GM18499 (cell line): ENCODE data around the gene EIF5.
"Not testable (repeated sequence)": the region's sequence is repeated elsewhere in the genome, so short reads cannot be mapped to it uniquely, and the experiment has no call there.

Source experiments
- ATAC-seq: cut with Tn5 transposase; IDR thresholded peaks from one replicate; pipeline ENCODE4 v1.9.1; 2021; ENCODE audit warnings: moderate number of reproducible peaks; ENCODE audit not compliant: insufficient read depth, unreplicated experiment

The EIF5 gene

DNA sequence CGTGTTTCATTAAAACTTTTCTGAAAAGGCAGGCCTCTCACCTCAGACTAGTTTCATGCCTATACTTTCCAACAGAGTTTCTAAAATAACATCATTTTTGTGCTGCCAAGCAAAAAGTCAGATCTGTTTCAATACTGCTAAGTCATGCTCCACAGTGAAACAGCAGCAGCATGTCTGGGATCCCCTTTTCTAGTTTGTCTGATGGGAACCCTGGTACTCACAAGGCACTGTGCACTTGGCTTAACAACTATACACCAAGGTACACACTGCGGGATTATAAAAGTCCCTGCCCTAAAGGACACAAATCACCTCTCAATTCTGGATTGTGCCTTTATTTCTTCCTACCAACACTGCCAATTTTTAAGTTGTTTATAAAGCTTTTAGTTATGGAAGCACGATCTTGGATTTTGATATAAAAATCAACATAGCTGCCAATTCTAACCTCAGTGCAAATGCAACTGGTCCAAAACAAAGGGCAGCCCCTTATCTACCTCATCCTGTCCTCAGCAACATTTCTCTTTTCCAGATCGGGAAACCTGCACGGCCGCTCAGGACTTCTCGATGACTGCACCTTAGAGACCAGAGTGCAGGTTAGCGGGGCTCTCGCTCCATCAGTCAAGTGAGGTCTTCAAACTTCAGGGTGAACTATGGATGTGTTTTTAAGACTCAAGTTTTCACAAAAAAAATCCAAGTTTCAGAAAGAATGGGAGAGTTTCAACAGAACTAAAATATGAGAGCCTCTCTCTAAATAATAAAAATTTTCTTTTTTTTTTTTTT lies 1.7 kb upstream of the EIF5 start:
- ATAC-seq: no peak

DNA sequence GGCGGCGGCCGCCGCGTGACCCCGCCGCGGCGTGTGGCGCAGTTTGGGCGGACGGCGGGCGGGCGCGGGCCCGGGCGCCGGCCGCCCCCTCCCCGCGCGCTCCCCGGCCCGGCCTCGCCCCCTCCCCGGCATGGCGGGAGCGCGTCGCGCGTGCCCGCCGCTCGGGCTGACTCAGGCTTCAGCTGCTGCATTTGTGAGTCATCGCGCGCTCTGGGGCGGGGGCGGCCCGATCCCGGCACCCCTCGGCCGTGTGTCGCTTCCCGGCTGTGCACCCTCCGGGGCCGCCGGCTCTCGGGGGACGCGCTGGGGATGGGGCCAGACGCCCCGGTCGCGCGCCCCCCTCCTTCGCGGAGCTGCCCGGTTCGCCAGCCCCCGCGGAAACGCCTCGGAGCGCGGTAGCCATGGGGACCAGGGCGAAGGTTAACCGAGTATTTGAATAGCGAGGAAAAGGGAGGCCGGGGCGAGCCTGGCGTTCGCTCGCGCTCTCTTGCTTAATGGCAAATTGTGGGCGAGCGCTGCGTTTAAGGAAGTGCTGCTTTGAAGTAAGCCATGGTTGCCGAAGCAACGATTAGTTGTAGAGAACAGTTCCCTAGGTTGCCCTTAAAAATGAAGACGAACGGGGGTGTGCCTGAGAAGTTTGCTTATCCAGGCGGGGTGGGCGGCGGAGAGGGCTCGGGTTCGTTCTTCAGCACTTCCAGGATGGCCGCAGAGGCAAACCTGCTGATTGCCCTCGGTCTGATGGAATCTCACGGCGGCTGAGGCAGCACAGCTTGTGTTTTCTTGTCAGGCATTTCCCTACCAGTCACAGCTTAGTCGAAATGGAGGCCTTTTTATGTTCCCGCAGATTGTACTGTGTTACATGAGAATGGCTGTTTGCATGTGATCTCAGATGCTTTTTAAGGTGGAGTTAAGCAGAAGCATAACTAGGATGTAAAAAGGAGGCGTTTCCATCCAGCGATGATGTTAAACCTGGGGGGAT lies 896 bp downstream of the EIF5 start:
- no peak for ATAC-seq

DNA sequence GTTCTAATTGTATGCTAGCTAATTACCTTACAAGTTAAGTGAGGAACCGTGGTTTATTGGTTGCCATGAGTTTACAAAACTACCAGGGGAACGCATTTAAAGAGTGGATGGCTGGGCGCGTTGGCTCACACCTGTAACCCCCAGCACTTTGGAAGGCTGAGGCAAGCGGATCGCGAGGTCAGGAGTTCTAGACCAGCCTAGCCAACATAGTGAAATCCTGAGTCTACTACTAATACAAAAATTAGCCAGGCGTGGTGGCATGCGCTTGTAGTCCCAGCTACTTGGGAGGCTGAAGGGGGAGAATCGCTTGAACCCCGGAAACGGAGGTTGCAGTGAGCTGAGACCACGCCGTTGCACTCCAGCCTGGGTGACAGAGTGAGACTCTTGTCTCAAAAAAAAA lies 2.2 kb downstream of the EIF5 start:
- no peak for ATAC-seq

DNA sequence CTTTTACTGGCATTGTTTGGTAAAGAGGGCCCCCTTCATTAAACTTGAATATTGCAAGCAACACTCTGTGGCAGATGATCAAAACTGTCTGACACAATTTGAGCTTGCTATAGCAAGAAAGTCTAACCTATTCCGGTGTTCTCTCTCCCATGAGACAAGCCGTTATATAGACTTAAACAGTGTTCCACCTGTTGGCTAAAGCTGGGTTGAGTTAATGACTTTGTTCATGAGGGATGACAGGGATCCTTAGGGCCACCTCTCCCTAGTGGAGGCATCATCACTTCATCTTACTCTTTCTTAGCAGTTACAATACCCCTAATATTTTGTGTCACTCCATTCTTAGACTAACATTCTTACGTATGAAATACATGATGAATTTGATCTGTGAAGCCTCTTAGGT lies 3.8 kb downstream of the EIF5 start:
- no peak for ATAC-seq

DNA sequence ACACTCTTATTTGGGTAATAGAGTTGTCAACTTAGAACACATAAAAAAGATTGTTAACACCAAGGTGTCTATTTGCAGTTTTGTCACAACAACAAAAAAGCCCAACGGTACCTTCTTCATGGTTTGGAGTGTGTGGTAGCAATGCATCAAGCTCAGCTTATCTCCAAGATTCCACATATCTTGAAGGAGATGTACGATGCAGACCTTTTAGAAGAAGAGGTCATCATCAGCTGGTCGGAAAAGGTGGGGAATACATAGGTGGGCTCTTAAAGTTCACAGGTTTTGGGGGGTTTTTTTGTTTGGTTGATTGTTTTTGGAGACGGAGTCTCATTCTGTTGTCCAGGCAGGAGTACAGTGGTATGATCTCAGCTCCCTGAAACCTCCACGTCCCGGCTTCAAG lies 5.5 kb downstream of the EIF5 start:
- no peak for ATAC-seq

DNA sequence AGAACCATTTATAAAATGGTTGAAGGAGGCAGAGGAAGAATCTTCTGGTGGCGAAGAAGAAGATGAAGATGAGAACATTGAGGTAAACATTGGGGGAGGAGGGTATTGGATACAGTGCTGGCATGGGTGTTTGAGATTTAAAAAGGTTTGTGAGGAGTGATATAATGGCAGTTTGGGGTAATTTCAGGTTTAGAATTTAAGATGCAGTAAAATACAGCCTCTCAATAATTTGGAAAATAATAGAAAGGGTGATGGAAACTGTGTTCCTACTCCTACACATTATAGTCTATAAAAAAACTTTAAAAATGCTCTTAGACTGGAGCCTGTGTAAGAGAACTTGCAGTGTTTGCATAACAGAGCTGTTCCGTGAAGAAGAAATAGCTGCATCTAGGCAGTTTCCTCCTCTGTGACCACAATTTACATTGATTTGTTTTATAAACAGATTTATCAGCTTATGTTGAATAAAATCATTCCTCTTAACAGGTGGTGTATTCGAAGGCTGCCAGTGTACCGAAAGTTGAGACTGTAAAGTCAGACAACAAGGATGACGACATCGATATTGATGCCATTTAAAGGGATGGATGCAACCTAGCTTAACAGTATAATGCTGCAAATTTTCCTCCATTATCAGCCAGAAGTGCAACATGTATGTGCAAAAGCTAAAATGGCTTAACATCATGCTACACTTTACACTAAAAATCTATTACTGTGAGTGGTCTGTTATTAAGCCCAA lies 6.6 kb downstream of the EIF5 start:
- no peak for ATAC-seq

DNA sequence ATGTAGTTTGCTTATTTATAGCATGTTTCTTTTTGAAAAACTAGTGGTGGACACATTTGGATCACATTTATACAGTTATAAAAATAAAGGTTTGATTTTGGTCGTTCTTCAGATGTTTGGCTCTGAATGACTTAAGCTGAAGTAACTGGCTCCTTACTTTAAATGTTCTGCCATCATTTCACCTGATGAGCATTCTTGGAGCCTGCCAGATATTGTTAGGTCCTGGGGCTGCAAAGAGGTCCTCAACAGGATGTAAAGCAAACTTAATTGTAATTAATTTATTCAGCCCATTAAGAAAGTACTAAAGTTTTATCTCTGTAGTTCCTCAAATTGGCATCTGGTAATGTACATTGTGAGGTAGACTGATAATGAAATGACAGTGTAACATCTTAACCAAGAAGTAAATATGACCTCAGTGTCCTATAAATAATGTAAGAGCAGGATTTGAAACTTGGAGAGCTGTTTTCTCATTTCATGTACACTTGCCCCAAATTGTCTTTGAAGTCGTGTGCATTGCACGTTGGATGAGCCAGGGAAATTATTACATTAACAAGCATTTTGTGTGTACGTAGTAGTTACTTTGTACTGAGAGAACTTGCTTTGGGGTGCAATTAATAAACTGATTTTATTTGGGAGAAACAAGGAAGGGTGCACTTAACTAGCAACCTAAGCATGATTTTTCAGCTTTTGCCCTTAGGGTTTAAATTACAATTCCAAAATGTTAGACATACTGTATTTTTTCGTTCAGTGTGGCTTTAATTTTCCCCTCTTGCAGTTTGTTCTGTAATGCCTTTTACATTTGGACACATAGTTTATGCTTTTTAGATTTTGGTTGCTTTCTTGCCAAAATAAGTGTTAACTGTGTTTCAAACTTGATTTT lies 7.5 kb downstream of the EIF5 start:
- no peak for ATAC-seq

DNA sequence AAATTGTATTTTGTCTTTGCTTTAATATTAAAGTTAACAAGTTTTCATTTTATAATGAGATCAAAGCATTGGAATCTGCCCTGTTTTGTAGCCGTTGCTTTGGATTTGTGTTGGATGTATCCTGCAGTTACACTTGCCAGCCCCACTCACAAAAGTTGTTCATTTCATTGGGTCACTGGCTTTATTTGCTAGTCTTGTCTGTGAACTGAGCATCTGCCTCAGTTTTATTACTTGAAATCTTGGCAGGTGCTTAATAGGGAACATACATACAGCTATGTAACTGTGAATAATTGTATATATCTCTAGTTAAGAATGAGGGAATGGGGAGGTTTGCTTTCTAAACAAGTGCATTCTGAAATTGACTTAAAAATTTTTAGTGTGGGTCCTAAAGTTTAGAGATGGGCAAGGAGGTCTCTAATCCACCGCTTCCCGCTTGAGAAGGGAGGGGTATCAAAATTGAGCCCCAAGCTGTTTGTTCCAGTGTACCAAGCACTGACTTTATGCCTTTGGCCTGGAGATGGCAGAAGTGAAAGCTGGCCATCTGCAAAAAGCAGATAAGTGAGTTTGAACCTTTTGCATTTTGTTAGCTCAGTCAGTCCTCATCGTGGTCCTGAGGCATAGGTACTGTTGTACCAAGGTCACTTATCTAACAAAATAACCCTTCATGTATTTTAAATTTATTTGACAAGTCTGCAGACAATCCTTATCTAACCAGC lies 9.3 kb downstream of the EIF5 start:
- ATAC-seq: no peak

DNA sequence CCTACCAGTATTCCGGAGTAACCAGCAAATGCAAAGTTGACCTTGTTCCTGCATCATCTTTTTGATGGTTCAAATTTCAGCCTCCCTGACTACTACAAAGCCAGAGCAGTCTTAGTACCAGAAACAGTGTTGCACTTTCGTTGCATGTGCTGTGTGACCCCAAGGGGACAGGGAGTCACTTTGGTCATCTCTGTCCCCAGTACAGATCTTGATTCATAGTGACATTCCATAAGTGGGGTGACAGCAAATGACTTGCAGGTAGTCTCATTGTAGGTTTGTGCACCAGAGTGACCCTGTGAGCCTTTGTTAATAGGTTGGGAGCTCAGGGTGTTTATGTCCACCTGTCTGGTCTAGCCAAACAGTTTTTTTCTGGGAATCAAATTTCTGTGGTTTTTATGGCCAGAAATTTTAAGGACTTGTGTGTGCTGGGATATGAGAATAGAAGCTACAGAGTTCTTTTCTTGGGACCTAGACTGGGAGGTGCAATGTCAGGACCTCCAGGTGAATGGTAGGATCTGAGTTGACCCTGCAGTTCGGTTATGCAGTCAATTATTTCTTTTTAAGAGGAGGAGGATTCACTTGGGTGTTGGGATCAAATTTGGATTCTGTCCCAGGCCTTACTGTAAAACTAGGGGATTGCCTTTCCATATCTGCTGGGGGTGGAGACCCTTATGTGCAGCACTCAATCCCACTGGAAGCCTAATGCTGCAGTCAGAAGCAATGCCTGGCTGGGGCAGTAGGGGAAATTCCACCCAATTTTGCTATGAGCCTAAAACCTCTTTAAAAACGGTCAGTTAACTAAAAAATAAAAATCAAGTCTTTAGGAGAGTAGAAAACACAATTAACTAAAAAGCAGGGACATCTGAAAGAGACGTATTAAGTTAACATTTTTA lies 10.1 kb downstream of the EIF5 start:
- ATAC-seq: no peak

DNA sequence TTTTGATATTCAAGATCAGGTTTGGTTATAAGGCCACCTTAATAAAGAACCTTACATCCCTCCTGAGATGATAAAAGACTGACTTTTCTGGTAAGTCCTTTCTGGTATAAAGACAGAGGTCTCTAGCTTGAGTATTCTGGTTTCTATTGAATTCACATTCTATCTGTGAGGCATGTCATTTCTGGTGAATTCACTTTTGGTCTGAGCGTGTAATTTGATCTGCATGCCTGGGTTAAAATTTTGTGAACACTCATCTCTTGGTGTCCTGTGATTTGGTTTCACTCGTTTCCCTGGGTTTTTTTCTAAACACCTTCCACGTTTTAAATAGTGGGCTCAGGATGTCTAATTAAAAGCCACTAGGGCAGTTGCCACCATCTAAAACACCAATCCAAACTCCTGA lies 12.2 kb downstream of the EIF5 start:
- ATAC-seq: no peak

DNA sequence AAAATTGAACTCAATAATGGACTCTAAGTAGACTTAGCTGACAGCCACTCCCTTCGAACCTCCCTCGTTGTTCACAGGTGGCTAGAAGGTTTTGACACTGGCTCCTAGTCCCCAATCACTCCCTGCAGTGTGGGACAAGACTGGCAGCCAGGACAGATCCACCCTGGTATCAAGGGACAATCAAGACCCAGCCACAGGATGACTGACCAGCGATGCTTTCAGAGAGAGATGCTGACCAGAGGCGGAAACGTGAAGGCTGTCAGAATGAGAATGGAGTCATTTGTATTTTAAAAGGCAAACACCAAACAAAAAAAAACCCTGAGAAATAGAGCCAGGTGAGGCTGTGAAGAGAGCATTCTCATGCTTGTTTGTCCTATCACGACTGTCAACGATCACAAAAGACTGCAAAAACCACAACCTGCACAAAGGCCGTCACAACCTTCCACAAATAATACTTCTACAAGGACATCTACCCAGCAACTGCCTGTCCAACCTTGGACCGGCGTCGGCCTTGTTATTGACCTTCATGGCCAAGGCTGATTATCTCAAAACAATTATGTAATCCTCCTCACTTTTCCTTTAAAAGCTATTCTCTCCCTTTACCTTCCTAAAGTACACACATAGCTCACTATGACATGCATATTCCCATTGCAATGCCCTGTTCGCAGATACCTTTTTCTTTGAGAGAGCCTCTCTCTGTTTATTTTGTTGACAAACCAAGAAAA lies 13.2 kb downstream of the EIF5 start:
- ATAC-seq: no peak

DNA sequence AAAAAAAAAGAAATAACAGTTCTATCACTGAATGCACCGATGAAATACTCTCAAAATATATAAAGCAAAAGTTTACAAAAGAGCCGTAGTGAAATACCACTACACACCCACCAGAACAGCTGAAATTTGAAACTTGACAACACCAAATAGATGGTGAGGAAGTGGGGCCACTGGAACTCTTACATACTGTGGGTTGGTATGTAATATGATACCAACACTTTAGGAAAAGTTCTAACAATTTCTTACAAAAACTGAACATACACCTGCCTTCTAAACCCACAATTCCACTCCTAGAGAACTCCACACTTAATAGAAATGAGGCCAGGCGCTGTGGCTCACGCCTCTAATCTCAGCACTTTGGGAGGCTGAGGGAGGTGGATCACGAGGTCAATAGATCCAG lies 14.1 kb downstream of the EIF5 start:
- no peak for ATAC-seq

DNA sequence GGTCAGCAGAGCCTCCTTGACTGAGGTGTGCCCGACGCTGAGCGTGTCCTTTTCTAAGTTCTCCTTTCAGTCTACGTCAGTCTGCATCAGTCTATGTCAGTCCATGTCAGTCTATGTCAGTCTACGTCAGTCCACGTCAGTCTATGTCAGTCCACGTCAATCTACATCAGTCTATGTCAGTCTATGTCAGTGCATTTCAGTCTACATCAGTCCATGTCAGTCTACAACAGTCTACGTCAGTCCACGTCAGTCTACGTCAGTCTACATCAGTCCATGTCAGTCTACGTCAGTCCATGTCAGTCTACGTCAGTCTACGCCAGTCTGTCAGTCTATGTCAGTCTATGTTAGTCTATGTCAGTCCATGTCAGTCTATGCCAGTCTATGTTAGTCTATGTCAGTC lies 15.9 kb downstream of the EIF5 start:
- no peak for ATAC-seq

DNA sequence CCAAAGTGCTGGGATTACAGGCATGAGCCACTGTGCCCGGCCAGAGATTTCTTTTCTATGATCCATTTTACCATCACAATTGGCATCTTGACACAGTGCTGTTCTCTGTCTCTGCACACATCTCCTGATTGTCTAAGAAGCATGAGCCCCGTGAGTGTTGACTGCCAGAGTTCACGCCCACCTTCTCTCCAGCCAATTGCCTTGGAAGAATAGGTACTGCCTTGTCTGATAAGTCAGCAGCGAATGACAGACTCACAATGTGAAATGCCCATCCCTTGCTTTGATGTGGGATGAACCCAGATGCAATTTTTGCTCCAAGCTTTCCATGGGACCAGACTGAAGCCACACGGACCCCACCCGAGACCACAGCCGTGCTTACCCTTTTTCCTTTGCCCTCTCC lies 19.3 kb downstream of the EIF5 start:
- ATAC-seq: no peak

DNA sequence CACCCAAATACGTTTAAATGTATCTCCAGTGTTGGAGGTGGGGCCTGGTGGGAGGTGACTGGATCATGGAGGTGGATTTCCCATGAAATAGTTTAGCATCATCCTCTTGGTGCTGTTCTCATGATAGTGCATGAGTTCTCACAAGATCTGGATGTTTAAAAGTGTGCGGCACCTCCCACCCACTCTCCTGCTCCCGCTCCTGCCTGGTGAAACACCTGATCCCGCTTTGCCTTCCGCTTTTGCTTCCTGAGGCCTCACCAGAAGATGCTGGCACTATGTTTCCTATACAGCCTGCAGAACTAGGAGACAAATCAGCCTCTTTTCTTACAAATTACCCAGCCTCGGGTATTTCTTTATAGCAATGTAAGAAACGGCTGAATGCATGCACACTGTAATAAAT lies 20.1 kb downstream of the EIF5 start:
- ATAC-seq: no peak

DNA sequence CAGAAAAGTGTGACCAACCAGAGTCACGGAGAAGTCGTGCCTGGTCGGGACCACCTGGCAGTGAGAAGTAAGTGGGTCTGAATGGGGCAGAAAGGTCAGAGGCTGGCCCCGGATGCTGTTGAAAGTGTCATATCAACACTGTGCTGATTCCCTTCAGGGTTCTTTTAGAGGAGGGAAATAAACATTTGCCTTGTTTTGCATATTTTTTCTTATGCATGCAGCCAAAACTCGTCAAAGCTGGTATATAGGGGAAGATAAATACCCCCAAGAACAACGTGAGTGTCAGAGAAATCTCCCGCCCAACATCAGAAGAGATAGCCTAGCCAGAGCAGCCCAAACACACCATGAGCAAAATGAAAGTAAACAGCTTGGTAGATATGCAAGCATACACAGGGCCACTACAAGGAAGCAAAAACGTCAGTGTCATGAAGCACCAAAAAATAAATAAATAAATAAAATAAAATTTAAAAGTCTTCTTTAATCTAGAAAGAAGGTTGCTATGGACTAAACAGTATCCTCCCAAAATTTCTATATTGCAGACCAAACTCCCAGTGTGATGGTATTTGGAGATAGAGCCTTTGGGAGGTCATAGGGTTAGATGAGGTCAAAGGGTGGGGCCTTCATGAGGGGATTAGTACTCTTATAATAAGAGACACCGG lies 22.1 kb downstream of the EIF5 start:
- no peak for ATAC-seq

DNA sequence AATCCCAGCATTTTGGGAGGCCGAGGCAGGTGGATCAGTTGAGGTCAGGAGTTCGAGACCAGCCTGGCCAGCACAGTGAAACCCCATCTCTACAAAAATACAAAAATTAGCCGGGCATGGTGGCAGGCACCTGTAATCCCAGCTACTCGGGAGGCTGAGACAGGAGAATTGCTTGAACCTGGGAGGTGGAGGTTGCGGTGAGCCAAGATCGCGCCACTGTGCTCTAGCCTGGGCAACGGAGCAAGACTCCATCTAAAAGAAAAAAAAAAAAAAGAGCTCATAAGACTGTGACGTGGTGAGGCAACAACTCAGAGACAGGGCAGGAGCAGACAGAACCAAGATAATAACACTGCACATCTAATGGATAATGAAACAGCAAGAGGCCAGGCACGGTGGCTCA lies 23.5 kb downstream of the EIF5 start:
- ATAC-seq: not testable (repeated sequence)
